Activated CD8-positive, alpha-beta memory T cell treated with anti-CD3 and anti-CD28 coated beads for 4 hours (primary cell): ENCODE data around the gene FBXO2.

Experiments used
- DNase-seq, 2 donors: peaks; one replicate each; pipeline ENCODE4 v3.0.0-alpha.2; 2020; ENCODE audit warnings: low read depth in 2 of 2

Gene FBXO2, protein sequence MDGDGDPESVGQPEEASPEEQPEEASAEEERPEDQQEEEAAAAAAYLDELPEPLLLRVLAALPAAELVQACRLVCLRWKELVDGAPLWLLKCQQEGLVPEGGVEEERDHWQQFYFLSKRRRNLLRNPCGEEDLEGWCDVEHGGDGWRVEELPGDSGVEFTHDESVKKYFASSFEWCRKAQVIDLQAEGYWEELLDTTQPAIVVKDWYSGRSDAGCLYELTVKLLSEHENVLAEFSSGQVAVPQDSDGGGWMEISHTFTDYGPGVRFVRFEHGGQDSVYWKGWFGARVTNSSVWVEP

DNA sequence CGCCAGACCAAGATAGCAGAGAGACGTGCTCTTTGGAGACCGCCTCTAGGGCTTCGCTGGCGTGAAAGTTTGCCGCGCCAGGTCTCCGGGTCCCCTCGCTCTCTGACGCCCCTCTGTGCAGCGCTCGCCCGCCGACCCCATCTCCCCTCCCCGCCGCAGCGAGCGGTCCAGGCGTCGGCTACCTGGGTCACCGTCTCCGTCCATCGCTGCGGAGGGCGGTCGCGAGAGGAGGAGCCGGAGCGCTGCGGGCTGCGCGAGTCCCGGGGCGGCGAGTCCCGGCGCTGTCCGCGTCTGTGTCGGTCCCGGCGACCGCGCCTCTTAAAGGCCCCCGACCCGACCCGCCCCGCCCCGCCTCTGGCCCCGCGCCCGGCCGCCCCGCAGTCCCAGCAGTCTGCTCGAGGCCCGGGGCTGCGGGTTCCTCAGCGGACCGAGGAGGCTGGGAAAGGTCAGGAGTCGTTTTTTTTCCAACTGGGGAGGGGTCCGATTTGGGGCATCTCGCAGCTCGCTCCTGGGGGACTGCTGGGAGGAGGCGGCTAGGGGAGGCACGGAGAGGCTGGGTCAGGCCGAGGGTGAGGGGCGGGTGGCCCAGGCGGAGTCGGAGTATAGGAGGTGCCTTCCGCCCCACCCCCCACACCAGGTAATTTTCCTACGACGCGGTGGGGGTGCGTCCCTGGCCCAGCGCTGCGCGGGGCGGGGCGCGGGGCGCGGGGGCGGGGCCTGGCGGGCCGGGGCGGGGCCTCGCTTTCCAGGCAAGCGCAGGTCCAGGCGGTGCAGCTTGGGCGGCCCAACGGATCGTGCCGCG, at the start of gene FBXO2, which contains the start of gene FBXO44:
FBXO2 (minus strand) TSS at position 293 of the 802 bp plus-strand sequence; CDS start at position 204, 89 bp downstream.
FBXO44 (plus strand) TSS at position 741 of the 802 bp plus-strand sequence. CDS start 959 bp downstream, outside the sequence.
- DNase-seq = peak; percentile 20 to 45

DNA sequence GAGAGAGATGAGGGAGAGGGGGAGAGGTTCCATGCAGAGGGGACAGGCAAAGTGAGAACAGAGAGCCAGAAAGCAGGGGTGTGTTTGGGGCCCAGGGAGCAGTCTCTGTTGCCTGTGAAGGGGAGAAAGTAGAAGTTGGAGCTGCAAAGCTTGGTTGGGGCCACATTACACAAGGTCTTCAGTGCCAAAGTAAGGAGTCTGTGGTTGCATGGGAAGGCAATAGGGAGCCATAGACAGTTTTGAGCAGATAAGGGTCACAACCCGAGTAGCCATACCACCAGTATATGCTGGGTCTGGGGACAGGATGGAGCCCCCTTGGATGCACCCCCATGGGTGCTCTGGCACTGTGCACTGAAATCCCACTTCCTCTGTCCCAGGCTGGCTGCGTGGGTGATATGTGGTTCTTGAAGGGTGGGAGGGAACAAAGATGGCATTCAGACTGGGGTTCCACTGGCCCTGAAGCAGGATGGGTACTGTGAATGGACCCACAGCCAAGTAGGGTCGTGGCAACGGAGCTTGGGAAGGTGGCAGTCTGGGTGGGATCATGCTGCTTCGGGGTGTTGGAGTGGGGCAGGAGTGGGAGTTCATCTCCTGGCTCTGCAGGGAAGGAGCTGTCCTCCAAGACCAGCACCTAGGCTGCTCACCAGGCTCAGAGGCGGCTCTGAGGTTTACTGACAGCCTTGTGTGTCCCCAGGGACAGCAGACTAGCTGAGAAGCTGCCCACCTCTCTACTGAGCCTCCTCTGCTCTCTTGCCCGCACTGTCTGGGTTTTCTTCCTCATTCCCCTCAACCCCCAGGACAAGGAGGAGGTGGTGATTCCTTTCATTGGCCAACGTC, 49.3 kb upstream of the FBXO2 start:
- DNase-seq = no peak

DNA sequence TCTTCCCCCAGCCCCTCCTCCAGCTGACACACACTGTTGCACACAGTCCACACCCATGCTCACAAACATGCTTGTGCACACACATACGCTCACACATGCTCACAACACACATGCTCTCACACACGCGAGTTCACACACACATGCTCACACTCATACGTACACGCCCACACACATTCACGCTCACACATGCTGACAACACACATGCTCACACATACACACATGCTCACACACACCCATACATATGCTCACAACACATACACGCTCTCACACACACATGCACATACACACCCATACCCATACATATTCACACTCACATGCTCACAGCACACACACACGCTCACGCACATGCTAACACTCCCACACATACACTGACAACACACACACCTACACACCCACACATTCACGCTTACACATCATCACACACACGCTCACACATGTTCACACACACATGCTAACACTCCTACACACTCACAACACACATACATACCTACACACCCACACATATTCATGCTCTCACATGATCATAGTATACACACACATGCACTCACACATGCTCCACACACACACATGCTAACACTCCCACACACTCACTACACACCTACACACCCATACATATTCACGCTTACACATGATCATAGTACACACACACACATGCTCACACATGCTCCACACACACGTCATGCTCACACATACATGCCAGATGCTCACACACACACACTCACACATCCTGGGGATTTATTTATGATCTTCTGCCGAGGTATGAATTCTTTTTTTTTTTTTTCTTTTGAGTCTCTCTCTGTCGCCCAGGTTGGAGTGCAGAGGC, 48.0 kb upstream of the FBXO2 start:
- DNase-seq = no peak

GRCh38 chr1:11701551-11701961, 47.3 kb upstream of the FBXO2 start:
- no peak for DNase-seq

GRCh38 chr1:11700601-11701467, 46.6 kb upstream of the FBXO2 start:
- no peak for DNase-seq

- DNase-seq = no peak
Observed at GRCh38 chr1:11697893-11698210, 43.6 kb upstream of the FBXO2 start.

GRCh38 chr1:11697188-11697892, 43.1 kb upstream of the FBXO2 start:
- no peak for DNase-seq

- DNase-seq = no peak
Observed at GRCh38 chr1:11695861-11696260, 41.6 kb upstream of the FBXO2 start.

DNA sequence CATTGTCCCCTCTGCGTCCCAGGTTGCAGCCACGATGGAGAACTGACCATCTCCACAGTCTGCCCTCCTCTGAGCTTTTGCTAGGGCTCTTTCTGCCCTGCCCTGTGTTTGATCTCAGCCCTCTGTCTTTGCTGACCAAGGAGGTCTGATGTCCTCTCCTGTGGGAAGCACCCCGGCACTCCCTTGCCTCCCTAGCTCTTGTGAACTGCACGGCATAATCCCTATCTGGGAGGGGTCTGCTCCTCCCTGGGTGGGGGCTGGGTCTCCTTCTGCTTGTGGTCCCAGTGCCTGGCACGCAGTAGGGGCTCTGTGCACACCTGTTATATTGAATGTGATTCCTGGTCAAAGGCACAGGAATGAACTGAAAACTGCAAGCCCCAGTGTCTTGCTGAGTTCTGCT, 39.7 kb upstream of the FBXO2 start:
- no peak for DNase-seq

DNA sequence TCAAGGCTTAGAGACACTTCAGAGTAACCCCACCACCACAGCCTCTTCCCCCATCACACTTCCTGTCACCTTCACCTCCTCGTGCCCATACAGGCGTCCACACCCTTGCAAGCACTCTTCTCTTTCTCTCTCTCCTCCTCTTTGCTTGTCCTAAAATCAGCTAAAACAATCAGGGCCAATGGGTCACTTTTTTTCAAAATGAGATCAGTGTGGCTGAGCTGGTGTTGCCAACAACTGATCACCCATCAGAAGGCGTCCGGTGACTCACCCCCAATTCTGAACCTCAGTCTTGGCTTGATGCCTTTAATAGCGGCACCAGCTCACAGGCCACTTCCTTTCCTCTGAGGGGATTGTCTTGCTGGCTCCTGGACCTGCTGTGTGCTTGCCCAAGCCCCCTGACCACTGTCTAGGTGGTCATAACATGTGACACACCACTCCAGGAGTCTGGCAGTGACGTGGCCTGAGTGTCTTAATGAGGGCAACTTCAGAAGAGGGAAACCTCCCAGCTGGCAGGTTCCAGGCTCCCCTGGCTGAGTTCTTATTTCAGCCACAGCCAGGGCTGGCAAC, 38.9 kb upstream of the FBXO2 start:
- DNase-seq = peak; percentile 14 to 33

DNA sequence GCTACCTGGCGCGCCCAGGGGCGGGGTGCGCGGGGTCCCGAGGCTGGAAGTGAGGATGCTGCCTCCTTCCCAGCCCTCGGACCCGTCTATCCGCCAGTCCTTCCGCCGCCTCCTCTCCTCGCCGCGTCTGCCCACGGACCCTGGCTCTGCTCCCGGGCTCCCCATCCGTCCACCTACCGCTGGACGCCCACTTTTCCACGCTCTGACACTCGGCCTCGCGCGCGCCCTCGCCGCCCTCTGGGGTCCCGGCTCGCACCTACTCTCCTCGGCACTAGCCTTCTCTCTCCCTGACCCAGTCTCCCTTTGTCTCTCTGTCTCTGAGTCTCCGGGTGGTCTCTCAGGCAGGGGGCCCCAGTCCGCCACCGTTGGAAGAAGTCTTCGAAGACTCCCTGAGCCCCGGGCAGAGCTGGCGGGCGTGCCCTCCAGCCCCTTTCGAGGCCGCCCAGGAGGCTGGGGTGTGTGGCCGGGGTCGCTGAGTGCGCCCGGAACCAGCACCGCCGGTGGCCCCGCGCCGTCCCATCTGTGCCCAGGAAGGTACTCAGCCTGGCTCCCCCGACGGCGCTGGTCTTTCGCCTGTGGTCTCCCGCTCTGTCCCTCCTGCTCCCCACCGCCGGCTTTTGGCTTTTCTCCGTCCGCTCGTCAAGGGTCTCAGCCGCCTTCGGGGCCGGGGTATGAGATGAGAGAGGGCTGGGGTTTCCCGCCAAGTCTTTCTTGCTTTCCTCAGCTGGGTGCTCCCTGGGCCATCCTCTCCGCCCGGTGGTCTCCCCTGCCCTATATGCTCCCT, 37.9 kb upstream of the FBXO2 start:
- no peak for DNase-seq

DNA sequence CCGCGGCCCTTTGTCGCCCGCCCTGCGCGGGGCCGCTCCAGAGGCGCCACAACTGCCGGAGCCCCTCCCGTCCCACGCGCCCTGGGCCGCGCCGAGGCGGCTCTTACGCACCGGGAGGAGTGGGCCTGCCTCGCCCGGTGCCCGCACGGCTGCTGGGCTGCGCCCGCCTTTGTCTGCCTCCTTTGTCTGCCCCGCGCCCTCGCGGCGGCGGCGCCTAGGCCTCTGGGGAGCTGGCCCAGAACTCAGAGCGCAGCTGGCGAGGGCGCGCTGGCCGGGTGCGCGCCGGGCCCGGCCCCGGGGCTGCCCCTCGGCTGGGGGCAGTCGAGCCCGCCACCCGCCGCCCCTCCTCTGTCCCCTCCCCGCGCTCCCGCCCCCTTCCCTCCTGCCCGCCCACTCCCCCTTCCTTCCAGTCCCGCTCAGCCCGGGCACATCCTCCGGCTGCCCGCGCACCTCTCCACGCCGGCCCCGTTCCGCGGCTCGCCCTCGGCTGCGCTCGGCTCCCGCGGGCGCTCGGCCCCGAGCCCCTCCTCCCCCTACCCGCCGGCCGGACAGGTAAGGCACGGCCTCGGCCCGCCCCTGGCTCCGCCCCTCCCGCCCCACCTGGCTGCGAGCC, 37.2 kb upstream of the FBXO2 start, which contains the start of gene DRAXIN:
DRAXIN (plus strand) TSS at position 409 of the 613 bp plus-strand sequence. CDS start 14,549 bp downstream, outside the sequence.
- DNase-seq = no peak

GRCh38 chr1:11690397-11691301, 36.4 kb upstream of the FBXO2 start:
- no peak for DNase-seq

DNA sequence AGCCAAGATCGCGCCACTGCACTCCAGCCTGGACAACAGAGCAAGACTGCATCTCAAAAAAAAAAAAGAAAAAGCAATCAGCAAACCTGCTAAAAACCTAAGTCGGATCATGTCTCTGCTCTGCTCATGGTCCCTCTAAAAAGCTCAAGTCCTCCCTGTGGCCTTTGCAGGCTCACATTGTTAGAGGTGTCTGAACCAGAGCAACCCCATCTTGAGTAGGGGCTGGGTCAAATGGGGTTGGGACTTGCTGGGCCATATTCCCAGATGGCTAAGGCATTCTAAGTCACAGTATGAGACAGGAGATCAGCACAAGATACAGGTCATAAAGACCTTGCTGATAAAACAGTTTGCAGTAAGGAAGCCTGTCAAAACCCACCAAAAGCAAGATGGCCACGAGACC, 34.3 kb upstream of the FBXO2 start:
- no peak for DNase-seq

DNA sequence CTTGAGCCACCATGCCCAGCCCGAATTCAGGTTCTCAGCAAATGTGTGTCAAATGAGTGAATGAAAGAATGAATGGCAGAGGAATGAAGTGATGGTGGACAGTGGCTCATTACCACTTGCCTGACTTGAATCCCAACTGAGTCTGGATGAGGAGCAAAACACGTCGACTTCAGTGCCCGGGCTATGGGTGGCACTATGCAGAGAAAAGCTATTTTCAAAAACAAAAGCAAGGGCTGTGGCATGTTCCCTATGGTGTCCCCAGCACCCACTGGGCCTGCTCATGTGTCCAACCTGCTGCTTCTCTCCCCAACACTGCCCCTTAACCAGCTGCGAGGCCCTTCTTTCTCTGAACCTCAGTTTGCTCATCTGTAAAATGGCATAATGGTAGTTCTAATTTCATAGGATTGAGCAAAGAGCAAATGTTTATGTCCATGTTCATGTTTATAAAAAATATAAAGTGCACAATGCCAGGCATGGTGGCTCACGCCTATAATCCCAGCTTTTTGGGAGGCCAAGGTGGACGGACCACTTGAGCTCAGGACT, 31.1 kb upstream of the FBXO2 start:
- no peak for DNase-seq

DNA sequence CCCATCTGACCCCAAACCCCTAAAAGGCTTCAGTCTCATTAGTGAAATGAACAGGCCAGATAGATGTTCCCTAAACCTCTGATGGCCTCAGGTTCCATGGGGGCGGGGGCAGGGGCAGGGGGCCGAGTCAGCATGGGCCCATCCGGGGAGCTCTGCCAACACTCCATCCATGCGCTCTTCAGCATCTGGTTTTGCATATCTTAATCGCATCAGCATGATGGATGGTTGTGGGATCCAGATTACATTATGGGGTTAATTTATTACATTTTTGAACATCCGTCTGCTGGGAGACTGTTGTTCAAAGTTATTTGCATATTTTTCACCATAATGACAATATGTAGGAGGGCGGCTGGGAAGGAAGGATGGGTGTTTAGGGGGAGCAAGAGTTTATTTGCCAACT, 29.8 kb upstream of the FBXO2 start:
- no peak for DNase-seq

GRCh38 chr1:11682799-11683198, 28.6 kb upstream of the FBXO2 start:
- DNase-seq = no peak
